8988T (cell line): ENCODE results near the gene EXOC6B.
A peak's percentile ranks its signal among the peaks of the same experiment; 100 is the strongest.
"Not testable (repeated sequence)": the region's sequence is repeated elsewhere in the genome, so short reads cannot be mapped to it uniquely, and the experiment has no call there.

ENCODE experiments used
- DNase-seq: peaks from one replicate; pipeline ENCODE4 v3.0.0; 2011

Gene EXOC6B

DNA sequence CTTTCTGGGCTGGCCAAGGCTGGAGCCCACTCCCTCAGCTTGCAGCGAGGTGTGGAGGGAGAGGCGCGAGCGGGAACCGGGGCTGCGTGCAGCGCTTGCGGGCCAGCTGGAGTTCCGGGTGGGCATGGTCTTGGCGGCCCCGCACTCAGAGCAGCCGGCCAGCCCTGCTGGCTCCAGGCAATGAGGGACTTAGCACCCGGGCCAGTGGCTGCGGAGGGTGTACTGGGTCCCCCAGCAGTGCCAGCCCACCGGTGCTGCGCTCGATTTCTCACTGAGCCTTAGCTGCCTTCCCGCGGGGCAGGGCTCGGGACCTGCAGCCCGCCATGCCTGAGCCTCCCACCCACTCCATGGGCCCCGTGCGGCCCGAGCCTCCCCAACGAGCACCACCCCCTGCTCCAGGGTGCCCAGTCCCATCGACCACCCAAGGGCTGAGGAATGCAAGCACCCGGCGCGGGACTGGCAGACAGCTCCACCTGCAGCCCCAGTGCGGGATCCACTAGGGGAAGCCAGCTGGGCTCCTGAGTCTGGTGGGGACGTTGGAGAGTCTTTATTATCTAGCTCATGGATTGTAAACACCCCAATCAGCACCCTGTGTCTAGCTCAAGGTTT is 404.0 kb downstream of the EXOC6B start:
- not testable (repeated sequence) for DNase-seq

DNA sequence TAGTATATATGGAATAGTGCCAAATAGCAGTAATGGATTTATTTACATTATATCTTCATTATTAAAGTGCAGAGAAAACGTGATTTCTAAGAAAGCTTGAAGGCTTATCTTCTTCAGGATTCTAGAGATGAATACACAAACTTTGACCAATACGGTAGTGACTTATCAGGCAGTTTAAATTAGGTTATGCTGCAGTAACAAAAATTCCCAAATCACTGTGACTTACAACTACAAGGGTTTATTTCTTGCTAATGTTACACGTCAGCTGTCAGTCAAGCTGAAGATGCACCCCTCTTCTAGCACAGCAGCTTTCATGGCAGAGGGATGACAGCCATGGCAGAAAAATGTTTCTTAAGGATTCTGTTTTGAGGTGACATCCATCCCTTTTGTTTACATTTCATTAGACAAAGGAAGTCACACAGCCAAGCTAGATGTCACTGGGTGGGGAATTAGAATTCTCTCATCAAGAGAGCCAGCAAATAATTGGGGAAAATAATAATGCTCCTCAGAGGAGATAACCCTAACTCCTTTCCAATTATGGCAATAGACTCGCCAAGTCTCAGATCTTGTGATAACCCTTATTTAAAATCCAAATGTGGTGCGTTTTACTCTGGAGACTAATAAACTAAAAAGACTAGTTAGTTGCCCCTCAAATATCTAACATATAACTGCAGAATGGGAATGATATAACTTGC is 409.9 kb downstream of the EXOC6B start:
- DNase-seq: no peak

DNA sequence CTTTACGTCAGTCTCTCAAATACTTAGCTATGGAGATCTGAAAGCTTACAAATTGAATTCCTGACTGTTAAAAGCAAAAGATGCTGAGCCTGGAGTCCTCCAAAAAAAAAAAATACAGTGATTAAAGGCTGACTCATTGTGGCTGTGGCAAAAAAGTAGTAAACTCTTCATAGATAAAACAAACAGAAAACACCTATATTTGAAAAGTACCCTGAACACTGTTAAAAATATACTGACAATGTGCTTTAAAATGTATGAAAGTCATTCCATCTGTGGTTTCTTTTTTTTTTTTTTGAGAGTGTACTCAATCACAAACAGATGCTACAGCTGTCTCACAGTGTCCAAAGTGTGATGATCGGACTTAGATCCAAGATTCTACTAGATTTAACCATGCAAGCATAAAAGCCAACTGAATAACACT is 410.6 kb downstream of the EXOC6B start:
- DNase-seq: no peak

DNA sequence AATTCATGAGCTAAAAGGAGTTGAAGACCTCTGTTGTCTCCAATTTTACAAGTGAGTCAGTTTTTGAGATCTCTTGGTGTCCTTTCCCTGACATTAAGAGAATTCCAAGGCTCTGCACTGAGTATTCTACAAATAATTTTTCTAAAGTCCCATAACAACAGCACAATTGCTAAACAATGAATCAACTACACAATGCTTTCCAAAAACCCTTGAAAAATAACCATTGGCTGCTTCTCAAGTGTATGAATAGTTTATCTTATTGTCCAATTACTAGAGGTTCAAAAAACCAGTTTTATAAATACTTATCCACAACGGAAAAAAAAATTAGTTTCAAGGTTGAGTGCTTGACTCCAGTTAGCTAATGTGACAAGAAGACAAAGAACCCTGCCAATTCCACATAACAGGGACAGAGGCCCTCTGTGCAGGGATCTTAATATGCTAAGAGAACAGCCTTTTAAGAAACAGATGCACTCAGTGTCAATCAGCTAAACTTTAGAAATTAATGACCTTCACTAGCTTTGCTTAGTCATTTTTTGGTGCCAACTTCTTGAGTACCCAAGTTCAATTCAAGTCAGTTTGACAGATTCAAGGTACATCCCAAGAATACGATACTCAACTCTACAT is 411.6 kb downstream of the EXOC6B start:
- no peak for DNase-seq

DNA sequence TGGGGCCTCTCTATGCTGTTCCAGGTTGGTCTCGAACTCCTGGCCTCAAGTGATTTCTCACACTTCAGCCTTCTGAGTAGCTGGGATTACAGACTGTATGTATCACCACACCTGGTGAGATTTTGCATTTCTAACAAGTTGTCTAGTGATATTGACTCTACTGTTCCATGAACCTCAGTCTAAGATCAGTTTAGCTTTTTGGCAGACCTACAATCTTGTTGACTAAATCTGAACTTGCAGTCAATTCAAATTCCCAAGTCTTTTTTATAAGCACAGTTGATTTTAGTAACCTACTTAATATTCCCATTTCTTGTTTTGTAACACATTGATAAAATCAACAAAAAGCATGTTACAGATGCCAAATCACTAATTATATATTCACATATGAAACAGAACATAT is 412.1 kb downstream of the EXOC6B start:
- no peak for DNase-seq

DNA sequence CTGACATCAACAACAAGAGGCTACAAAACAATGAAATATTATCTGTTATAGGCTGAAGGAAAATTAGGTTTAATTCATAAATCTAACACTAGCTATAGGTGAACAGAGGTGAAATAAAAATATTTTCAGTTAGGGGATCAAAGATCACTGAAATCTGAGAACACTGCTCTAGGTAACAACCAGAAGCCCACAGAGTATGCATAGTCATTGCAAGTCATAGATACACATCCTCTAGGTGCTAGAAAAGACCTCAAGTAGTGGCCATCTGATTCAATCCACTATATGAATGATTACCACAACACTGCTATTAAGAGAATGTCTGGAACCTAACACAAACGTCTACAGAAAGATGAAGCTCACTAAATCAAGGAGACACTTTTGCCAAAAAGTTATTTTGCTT is 413.6 kb downstream of the EXOC6B start:
- DNase-seq: no peak

GRCh38 chr2:72399879-72400278 is 426.0 kb downstream of the EXOC6B start:
- DNase-seq: no peak

GRCh38 chr2:72395096-72395495 is 430.7 kb downstream of the EXOC6B start:
- DNase-seq: no peak

GRCh38 chr2:72394541-72395070 is 431.2 kb downstream of the EXOC6B start:
- no peak for DNase-seq

DNA sequence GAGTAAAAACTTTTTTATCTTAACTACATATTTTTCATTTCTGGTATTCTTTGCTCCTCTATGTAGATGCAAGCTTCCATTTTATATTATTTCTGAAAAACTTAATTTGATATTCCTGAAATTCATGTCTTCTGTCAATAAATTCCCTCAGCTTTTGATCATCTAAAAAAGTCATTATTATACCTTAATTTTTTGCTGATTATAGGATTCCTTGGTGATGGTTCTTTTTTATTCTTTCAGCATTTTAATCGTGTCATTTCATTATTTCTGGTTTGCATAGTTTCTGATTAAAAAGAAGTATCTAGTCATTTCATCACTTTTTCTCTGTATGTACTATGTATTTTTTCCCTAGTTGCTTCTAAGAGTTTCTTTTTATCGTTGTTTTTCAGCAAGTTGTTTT is 436.4 kb downstream of the EXOC6B start:
- DNase-seq: no peak

DNA sequence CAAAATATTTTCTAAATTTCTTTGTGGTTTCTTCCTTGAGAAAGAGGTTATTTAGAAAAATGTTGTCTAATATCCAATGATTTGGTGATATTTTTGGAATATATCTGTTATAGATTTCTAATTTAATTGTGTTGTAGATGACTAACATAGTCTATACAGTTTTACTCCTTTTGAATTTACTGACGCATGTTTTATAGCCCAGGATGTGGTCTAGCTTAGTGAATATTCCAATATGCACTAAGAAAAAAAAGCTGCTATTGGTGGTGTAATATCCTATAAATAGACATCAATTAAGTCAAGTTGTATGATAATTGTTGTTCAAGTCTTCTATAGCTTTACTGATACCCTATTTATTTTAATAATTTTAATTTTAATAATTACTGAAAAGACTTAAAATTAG is 437.6 kb downstream of the EXOC6B start:
- no peak for DNase-seq

GRCh38 chr2:72386288-72386687 is 439.5 kb downstream of the EXOC6B start:
- no peak for DNase-seq

DNA sequence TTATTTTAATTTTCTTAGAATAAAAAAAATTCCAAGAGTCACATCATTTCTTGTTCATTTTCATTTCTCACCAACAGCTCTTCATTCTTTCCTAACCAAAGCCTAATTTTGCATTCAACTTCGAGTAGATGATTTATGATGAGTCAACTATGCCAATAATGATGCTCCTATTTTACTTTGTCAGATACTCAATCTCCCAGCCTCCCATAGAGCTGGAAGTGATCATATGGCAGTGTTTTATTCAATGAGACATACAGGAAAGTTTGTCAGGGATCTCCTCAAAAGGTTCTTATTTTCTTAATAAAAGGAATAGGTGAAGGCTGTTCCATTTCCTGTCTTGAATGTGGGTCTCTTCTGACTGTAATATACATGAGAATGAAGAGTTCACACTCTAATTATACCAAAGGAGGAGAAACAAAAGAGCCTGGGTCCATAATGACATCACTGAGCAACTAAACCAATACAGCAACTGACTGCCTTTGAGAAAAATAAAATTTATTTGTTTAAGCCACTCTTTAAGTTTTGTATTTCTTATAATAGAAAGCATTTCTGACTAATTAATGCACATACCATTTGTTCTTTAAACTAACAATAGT is 447.0 kb downstream of the EXOC6B start:
- no peak for DNase-seq

GRCh38 chr2:72367530-72368225 is 458.2 kb downstream of the EXOC6B start:
- DNase-seq: peak; percentile 7

- no peak for DNase-seq
Observed at GRCh38 chr2:72363406-72363805, 462.4 kb downstream of the EXOC6B start.

- no peak for DNase-seq
Observed at GRCh38 chr2:72362733-72363132, 463.1 kb downstream of the EXOC6B start.

DNA sequence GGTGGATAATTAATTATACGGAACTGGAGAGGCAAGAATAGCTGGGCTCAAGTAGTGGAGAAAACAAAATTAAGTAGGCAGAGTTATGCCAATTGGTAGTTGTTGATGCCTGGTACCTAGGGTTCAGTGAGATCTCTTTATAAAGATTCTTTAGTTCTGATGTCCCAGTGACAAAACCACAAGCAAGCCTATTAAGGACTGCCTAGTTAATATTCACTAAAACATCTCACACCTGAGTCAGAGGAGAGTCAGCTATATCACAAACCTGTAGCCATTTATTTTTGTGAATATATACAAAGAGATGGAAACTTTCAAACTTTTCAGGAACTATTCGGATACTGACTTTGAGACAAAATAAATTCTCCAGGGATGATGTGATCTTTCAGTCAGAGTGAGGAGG is 464.3 kb downstream of the EXOC6B start:
- no peak for DNase-seq

GRCh38 chr2:72361042-72361441 is 464.8 kb downstream of the EXOC6B start:
- no peak for DNase-seq

- no peak for DNase-seq
Observed at GRCh38 chr2:72350852-72351251, 475.0 kb downstream of the EXOC6B start.

- DNase-seq: no peak
Observed at GRCh38 chr2:72349016-72349415, 476.8 kb downstream of the EXOC6B start.

GRCh38 chr2:72347081-72347480 is 478.8 kb downstream of the EXOC6B start:
- DNase-seq: no peak

GRCh38 chr2:72341639-72342038 is 484.2 kb downstream of the EXOC6B start:
- DNase-seq: no peak

DNA sequence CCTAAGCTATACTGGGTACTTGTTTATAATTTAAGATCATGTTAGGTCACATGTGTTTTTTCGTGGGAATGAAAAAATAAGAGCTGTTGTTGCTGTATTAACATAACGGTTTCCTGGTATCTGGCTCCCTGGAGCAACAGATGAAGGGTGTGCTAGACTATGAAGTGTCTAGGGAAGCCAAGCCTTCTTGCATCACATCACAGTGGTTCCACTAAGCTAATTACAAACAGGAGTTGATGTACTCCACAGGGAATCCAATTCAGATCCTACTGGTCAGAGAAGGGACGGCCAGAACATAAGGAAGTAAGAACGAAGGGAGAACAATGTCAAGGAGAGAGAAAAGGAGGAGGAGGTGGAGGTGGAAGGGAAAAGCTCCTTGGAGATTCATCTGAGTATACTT is 485.2 kb downstream of the EXOC6B start:
- DNase-seq: no peak
